ENCODE measurements around the gene CCL19. TPM values are rescaled to one million over a fixed set of nuclear protein-coding genes. Genes with fewer than 3 reads are reported as not detected.

The CCL19 gene
- not detected in 2 replicates for total RNA-seq

DNA sequence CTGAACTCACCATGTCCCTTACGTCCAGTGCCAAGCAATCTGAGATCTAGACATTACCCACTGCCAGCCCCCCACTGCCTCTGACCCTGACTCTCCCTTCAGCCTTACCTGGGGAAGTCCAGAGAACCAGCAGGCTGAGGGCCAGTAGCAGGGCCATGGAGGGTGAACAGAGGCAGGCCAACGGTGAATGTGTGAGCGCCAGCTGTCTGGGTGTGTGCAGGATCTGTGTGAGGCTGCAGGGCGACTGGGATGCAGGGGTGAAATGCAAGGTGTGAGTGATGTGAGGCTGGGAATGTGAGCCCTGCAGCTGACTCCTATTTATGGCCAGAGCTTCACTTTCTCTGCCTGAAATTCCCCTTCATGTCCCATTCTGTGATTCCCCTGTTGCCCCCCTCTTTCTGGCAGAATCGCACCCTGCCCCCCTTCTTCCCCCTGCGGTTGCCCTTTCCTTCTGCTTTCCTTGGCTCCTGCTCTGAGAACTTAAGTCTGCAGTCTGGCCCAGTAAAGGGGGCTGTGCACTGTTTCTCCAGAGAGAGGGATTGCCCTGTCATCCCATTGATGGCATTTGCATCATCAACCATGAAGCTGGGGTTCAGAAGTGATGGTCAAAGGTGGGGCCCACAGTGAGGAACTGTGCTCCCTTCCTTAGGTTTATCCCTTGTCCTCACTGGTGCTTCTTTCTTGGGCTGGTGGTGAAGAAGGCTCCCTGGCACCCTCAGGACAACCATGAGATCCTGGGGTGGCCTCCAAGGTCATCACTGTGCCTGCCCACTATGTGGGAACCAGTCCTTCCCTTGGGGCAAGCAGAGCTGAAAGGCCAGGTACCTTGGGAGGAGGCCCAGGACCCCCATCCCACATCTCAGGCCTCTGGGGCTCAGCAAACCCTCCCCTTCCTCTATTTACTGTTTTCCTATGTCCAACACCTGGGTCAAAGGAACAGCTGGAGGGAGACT is at the start of gene CCL19:
TSS of gene CCL19 (minus strand) at position 294 of the 953 bp plus-strand sequence. CDS start at position 157, 137 bp downstream.

DNA sequence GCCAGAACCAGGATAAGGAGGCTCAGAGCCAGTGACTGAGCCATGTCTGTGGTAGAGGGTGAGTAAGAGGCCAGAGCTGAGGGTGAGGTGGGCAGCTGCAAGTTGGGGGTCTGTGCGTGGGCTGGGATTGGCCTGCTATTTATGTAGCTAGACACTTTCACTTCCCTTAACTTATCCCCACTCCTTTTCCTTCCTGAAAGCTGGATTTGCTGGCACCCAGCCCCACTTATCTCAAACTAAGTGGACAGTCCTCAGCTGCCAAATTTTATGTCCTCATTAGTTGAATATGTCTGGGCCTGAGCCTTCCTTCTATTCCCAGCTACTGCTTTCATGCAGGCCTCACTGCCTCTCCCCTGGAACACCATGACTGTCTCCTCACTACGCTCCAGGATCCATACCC is 18.9 kb upstream of the CCL19 start, which contains the start of gene CCL21:
TSS of gene CCL21 (minus strand) at position 114 of the 400 bp plus-strand sequence. CDS start at position 44, 70 bp downstream.

GRCh38 chr9:34662526-34663302 is 28.4 kb downstream of the CCL19 start, which contains the start of gene CCL27:
TSS of gene CCL27 (minus strand) at chr9:34662657. CDS start at chr9:34662633, 24 bp downstream.

GRCh38 chr9:34651876-34652601 is 39.0 kb downstream of the CCL19 start, which contains the start of gene IL11RA:
TSS of gene IL11RA (plus strand) at chr9:34652185. CDS start at chr9:34655218, 3,033 bp downstream.

DNA sequence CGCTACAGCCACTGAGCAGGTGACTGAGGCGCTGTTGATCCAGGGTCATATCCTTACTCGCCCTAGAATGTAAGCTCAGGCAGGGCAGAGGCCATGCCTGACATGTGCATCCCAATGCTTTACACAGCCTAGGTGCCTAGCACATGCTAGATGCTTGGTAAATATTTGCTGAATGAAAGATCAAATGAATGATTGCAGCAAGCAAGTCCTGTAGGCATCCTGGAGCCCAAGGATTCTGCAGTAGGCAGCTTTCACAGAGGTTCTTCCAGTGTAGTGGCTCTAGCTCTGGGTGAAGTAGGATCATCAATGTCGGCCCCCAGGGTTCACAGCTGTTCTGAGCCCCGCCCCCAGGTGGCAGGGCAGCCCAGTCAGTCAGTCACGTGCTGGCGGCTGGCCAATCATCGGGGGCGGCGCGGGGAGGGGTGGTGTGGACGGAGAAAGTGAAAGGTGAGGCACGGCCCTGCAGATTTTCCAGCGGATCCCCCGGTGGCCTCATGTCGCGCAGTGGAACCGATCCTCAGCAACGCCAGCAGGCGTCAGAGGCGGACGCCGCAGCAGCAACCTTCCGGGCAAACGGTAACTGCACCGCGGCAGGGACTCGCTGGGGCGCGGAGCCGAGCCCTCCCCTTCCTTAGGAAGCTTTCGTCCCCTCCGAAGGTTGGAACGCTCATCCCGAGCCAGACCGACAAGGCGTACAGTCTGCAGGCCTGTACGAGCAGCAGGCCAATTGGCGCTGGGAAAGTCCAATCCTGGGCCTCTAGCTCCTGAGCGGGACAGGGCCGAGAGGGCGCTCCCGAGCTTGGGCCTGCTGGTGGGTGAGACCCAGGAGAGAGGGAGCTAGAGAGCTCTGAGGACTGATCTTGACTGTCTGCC is 44.6 kb downstream of the CCL19 start, which contains the start of gene GALT:
TSS of gene GALT (plus strand) at position 465 of the 873 bp plus-strand sequence. CDS start at position 495, 30 bp downstream.

Small RNAs within 50 kb of the gene (small RNA-seq; reads per million reads assigned to genes)
- not detected for gene CCL27

Other genes with a start within 250 kb of the CCL19 start
- 5.9 and 9.6 TPM in 2 replicates for gene FAM219A, start 232.7 kb downstream of the CCL19 start, total RNA-seq
- gene DNAI1, start 232.5 kb downstream of the CCL19 start, total RNA-seq: 0.20 TPM in 1 of 2 replicates, not detected in the other
- gene ENHO, start 168.3 kb downstream of the CCL19 start, total RNA-seq: under 0.01 TPM in 1 of 2 replicates, not detected in the other
- gene CNTFR, start 101.6 kb downstream of the CCL19 start, total RNA-seq: 0.20 and 0.37 TPM in 2 replicates
- gene RPP25L, start 79.2 kb downstream of the CCL19 start, total RNA-seq: 28.0 and 28.7 TPM in 2 replicates
- 76.8 and 112 TPM in 2 replicates for gene DCTN3, start 70.8 kb downstream of the CCL19 start, total RNA-seq
- gene ARID3C, start 62.2 kb downstream of the CCL19 start, total RNA-seq: under 0.01 TPM in 1 of 2 replicates, not detected in the other
- 124 and 130 TPM in 2 replicates for gene SIGMAR1, start 53.5 kb downstream of the CCL19 start, total RNA-seq
- gene GALT, start 44.6 kb downstream of the CCL19 start, total RNA-seq: 23.5 and 33.4 TPM in 2 replicates
- 6.1 and 15.1 TPM in 2 replicates for gene IL11RA, start 39.1 kb downstream of the CCL19 start, total RNA-seq
- not detected in 2 replicates for gene CCL27, start 28.6 kb downstream of the CCL19 start, total RNA-seq
- not detected in 2 replicates for gene CCL21, start 18.9 kb upstream of the CCL19 start, total RNA-seq

Data from subcutaneous preadipocyte (primary cell).